Measurements from ENCODE around the gene CD52. TPM values are rescaled to one million over a fixed set of nuclear protein-coding genes. Genes with fewer than 3 reads are reported as not detected.

Gene CD52
- not detected in 5 replicates for total RNA-seq (2022; extraction: Qiagen RNA extraction)

GRCh38 chr1:26317612-26318337 is at the start of gene CD52:
TSS of gene CD52 (plus strand) at chr1:26317958. CDS start at chr1:26318018, 60 bp downstream.

GRCh38 chr1:26279456-26280332 is 38.1 kb upstream of the CD52 start, which contains the start of gene SH3BGRL3:
TSS of gene SH3BGRL3 (plus strand) at chr1:26280086. CDS start at chr1:26280156, 70 bp downstream.

DNA sequence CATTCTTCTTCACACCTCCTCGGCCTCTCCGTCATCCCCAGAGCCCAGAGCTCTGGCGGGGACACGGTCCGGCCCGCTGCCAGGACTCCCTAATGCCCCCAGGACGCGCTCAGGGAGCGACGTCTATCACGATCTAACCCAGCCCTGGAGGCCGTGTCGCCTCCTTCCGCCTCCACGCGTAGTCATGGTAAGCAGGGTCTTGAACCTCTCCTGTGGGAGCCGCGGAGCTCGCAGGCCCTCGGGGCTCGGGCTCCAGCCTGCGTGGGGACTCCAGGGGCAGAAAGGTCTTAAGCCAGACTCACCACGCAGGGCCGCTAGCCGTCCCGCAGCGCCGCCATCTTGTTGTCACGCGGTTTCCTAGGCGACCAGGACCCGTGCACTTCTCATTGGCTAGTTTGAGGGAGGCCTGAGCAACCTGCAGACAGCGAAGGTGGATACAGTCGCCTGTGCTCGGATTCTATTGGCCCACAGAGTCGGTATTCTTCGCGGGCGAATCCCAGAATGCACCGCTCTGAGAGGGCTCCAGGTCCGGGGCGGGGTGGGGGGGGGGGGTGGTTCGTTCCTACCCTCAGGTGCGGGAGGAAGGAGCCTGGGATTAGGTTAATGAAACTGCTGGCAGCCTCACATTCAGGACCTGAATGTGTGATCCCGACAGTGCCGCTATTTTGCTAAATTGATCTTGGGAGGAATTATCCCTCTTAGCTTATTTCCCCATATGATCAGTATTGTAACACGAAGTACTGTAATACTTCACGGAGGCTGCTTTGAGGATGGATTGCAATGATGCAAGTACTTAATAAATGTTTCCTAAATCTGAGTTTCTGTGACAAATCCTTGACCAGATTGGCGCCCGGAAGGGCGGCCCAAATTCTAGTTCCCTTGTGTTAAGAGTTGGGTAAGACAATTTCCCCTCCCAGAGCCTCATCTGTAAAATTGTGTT is 11.2 kb upstream of the CD52 start, which contains the start of gene UBXN11:
Gene UBXN11, minus strand, starts transcription at position 347 of the 940 bp plus-strand sequence. CDS start 3,753 bp downstream, outside the sequence.

DNA sequence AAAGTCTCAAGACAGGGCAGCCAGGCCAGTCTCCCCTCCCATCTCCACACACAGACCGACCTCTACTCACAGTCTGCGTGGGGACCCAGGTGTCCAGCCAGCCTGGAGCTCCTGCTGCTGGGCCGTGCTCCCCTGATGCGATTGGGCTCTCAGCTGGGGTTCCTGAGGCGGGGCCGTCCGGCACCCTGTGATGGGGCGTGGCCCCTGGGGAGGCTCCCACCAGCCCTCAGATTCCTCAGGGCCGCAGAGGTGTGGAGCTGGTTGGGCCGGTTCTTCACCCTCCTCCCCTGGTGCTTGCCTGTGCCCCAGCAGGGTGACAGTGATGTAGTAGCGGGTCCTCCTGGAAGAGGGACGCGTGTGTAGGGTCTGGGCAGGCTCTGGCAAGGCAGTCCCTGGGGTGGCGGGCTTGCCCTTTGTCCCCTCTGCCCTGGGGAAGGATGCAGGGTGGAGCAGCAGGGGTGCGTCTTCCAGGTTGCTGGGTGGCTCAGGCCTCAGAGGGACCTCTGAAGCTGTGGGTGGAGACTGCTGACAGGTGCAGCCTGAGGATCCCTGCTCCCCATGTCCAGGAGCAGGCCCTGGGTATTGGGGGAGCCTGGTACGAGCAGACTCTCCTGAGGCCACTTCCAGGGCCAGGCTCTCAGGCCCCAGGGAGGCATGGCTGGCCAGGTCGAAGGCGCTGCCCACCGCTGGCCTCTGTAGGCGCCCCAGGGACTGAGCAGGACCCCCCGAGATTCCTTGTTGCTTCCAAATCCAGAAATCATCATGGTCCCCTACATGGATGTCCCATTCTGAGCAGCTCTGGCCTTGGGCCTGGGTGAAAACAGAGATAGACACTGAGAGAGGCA is 36.4 kb downstream of the CD52 start, which contains the start of gene CRYBG2:
Gene CRYBG2, minus strand, starts transcription at position 155 of the 845 bp plus-strand sequence. CDS start 7,473 bp downstream, outside the sequence.

Other genes starting within 250 kb of the CD52 start
- 1.7 to 2.4 TPM (median 1.9 TPM) in 5 replicates for gene PDIK1L, start 206.1 kb upstream of the CD52 start, total RNA-seq (2022; extraction: Qiagen RNA extraction)
- gene FAM110D, start 158.9 kb upstream of the CD52 start, total RNA-seq (2022; extraction: Qiagen RNA extraction), result 0.03 to 0.07 TPM (median 0.03 TPM) in 3 of 5 replicates, not detected in the others
- gene C1orf232, start 149.0 kb upstream of the CD52 start, total RNA-seq (2022; extraction: Qiagen RNA extraction), result not detected in 5 replicates
- 51.7 to 70.4 TPM (median 65.4 TPM) in 5 replicates for gene ZNF593, start 148.1 kb upstream of the CD52 start, total RNA-seq (2022; extraction: Qiagen RNA extraction)
- gene ZNF593OS, start 146.1 kb upstream of the CD52 start, total RNA-seq (2022; extraction: Qiagen RNA extraction), result 0.18 to 0.28 TPM in 2 of 5 replicates, not detected in the others
- gene CNKSR1, start 140.5 kb upstream of the CD52 start, total RNA-seq (2022; extraction: Qiagen RNA extraction), result 0.04 to 0.39 TPM (median 0.31 TPM) in 5 replicates
- not detected in 5 replicates for gene CATSPER4, start 127.4 kb upstream of the CD52 start, total RNA-seq (2022; extraction: Qiagen RNA extraction)
- 10.9 to 13.1 TPM (median 12.7 TPM) in 5 replicates for gene CEP85, start 83.8 kb upstream of the CD52 start, total RNA-seq (2022; extraction: Qiagen RNA extraction)
- 108 to 151 TPM (median 140 TPM) in 5 replicates for gene SH3BGRL3, start 37.9 kb upstream of the CD52 start, total RNA-seq (2022; extraction: Qiagen RNA extraction)
- 11.1 to 16.2 TPM (median 14.7 TPM) in 5 replicates for gene UBXN11, start 11.3 kb upstream of the CD52 start, total RNA-seq (2022; extraction: Qiagen RNA extraction)
- gene CRYBG2, start 36.2 kb downstream of the CD52 start, total RNA-seq (2022; extraction: Qiagen RNA extraction), result 1.4 to 2.7 TPM (median 1.6 TPM) in 5 replicates
- not detected in 5 replicates for gene ZNF683, start 54.8 kb downstream of the CD52 start, total RNA-seq (2022; extraction: Qiagen RNA extraction)
- gene LIN28A, start 92.9 kb downstream of the CD52 start, total RNA-seq (2022; extraction: Qiagen RNA extraction), result 0.02 TPM in 1 of 5 replicates, not detected in the others
- gene DHDDS, start 114.4 kb downstream of the CD52 start, total RNA-seq (2022; extraction: Qiagen RNA extraction), result 21.9 to 29.9 TPM (median 22.2 TPM) in 5 replicates
- 315 to 393 TPM (median 327 TPM) in 5 replicates for gene HMGN2, start 154.5 kb downstream of the CD52 start, total RNA-seq (2022; extraction: Qiagen RNA extraction)
- 13.9 to 17.0 TPM (median 16.5 TPM) in 5 replicates for gene RPS6KA1, start 211.8 kb downstream of the CD52 start, total RNA-seq (2022; extraction: Qiagen RNA extraction)